WTC11 (cell line): ENCODE results near the gene CACNA1D. TPM values are rescaled to one million over a fixed set of nuclear protein-coding genes. Genes with fewer than 3 reads are reported as not detected.

Experiments
- ATAC-seq: fragments of 200-7000 bp; cut with Tn5 transposase; 2 replicates; pipeline ENCODE4 v1.10.0; 2021; ENCODE audit warnings: mild to moderate bottlenecking, moderate library complexity
- CTCF ChIA-PET: fragments of 300-600 bp; sonication (Branson Sonifier 250); formaldehyde crosslinking; loops from one replicate; lab custom pipeline; 2021; ENCODE audit warnings: antibody characterized with exemption; lab: Charles Lee
- POLR2A ChIA-PET: fragments of 350-600 bp; sonication (Branson Sonifier 250); formaldehyde crosslinking; loops from one replicate; lab custom pipeline; 2021; ENCODE audit warnings: antibody characterized with exemption; lab: Charles Lee
- DNase-seq: peaks from one replicate; pipeline ENCODE4 v3.0.0; 2021; ENCODE audit warnings: low spot score
- H3K27ac Mint-ChIP-seq: 2 replicates; pipeline ENCODE4 v1.8.0; 2021; ENCODE audit warnings: mixed read lengths
- H3K27me3 Mint-ChIP-seq: 2 replicates; pipeline ENCODE4 v1.8.0; 2021; ENCODE audit warnings: low read depth, mild to moderate bottlenecking, moderate library complexity, mixed read lengths
- H3K36me3 Mint-ChIP-seq: 2 replicates; pipeline ENCODE4 v1.8.0; 2021; ENCODE audit warnings: mixed read lengths
- H3K4me1 Mint-ChIP-seq: 2 replicates; pipeline ENCODE4 v1.8.0; 2022; ENCODE audit warnings: mixed read lengths
- H3K4me3 Mint-ChIP-seq: 2 replicates; pipeline ENCODE4 v1.8.0; 2021; ENCODE audit warnings: mild to moderate bottlenecking, moderate library complexity, mixed read lengths
- H3K9me3 Mint-ChIP-seq: 2 replicates; pipeline ENCODE4 v1.8.0; 2021; ENCODE audit warnings: mixed read lengths
- CREM ChIP-seq: sonication (generic); formaldehyde crosslinking; IDR thresholded peaks from 2 replicates; pipeline ENCODE4 v1.8.1; 2022; ENCODE audit warnings: mild to moderate bottlenecking, missing genetic modification reagents, moderate library complexity
- KAT7 ChIP-seq: sonication (generic); formaldehyde crosslinking; IDR thresholded peaks from 2 replicates; pipeline ENCODE4 v1.8.1; 2023; ENCODE audit warnings: missing genetic modification reagents, mild to moderate bottlenecking, borderline replicate concordance
- NR2C2 ChIP-seq: sonication (generic); formaldehyde crosslinking; IDR thresholded peaks from 2 replicates; pipeline ENCODE4 v1.8.0; 2022; ENCODE audit warnings: mild to moderate bottlenecking, missing genetic modification reagents
- NR3C1 ChIP-seq: sonication (generic); formaldehyde crosslinking; conservative IDR thresholded peaks from 2 replicates; pipeline ENCODE4 v1.8.1; 2023; ENCODE audit warnings: low read depth, mild to moderate bottlenecking, missing genetic modification reagents
- RELA ChIP-seq: sonication (generic); formaldehyde crosslinking; IDR thresholded peaks from 2 replicates; pipeline ENCODE4 v1.8.1; 2022; ENCODE audit warnings: missing genetic modification reagents, mild to moderate bottlenecking, borderline replicate concordance
- RORB ChIP-seq: fragments of 250-450 bp; sonication (Bioruptor Pico); IDR thresholded peaks from 2 replicates; pipeline ENCODE4 v1.9.0; 2021; ENCODE audit warnings: mild to moderate bottlenecking
- SOX15 ChIP-seq: fragments of 250-450 bp; sonication (Bioruptor Pico); IDR thresholded peaks from 2 replicates; pipeline ENCODE4 v1.9.0; 2021; ENCODE audit warnings: mild to moderate bottlenecking
- total RNA-seq: library from RNA; stranded (reverse); gene quantifications from 3 replicates; pipeline ENCODE4 v1.2.3, GENCODE V29; 2021
- TF ChIP-seq, protein P1 (sequence below): fragments of 250-450 bp; sonication (Bioruptor Pico); IDR thresholded peaks from 2 replicates; pipeline ENCODE4 v1.9.0; 2021; ENCODE audit warnings: mild to moderate bottlenecking
- TF ChIP-seq, protein P2 (sequence below): sonication (generic); formaldehyde crosslinking; IDR thresholded peaks from 2 replicates; pipeline ENCODE4 v1.8.1; 2022; ENCODE audit warnings: mild to moderate bottlenecking, missing genetic modification reagents, moderate library complexity, borderline replicate concordance
- TF ChIP-seq, protein P3 (sequence below): sonication (generic); formaldehyde crosslinking; IDR thresholded peaks from 2 replicates; pipeline ENCODE4 v1.8.0; 2022; ENCODE audit warnings: missing genetic modification reagents
- TF ChIP-seq, protein P4 (sequence below): sonication (generic); formaldehyde crosslinking; IDR thresholded peaks from 2 replicates; pipeline ENCODE4 v1.8.1; 2022; ENCODE audit warnings: missing genetic modification reagents, borderline replicate concordance
- TF ChIP-seq, protein P5 (sequence below): sonication (generic); formaldehyde crosslinking; IDR thresholded peaks from 2 replicates; pipeline ENCODE4 v1.8.1; 2023; ENCODE audit warnings: mild to moderate bottlenecking, missing genetic modification reagents, borderline replicate concordance

Gene CACNA1D
- total RNA-seq, 1 experiment from 2014 or later = 2.3 TPM

DNA sequence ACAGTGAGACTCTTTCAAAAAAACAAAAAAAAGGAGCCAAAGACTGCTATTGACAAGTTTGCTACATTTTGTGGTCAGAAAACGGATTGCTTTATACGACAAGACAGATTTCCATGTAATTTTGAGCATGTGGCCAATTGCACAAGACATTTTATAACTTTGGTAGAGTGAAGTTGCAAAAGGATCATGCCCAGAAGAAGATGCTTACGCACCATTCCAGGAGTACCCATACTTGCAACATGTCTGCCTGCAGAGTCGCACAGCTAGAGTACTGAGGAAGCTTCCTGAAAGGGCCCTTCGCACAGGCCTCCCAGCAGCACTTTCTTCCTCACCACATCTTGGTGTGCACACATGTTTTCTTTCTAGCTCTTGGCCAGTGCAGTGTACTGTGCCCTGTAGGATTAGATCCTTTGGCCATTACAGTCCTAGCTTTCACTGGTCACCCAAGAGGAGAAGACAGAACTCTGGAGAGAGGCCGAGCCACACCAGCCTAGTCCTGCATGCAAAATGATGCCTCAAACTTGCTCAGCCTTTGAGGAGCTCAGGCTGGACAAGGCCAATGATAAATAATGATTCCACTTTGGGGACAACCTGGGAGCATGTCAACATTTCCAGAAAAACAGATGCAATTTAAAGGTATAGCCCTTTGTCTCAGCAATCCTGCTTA lies 340.2 kb downstream of the CACNA1D start:
- CTCF ChIA-PET = interaction anchor here (0.5 kb wide), 1 partner anchor 71 kb away, joined by 3 read pairs; no protein-coding TSS in a partner anchor
- no peak for TF ChIP-seq SOX15 (CRISPR knock-in tag)
- TF ChIP-seq, all 79 proteins: peak for 0
- H3K4me1 Mint-ChIP-seq = no peaks in the 10 kb centered on the region
- no peaks in the 10 kb centered on the region for H3K9me3 Mint-ChIP-seq
- no peak for ATAC-seq
- H3K27me3 Mint-ChIP-seq = no peaks in the 10 kb centered on the region
- no peak for DNase-seq
- POLR2A ChIA-PET = interaction anchor here (1.4 kb wide), 1 partner anchor 11 kb away, joined by 3 read pairs; no protein-coding TSS in a partner anchor
- no peak overlapping the region for H3K27ac Mint-ChIP-seq
- H3K36me3 Mint-ChIP-seq = no peaks in the 10 kb centered on the region
- no peak overlapping the region for H3K4me3 Mint-ChIP-seq

DNA sequence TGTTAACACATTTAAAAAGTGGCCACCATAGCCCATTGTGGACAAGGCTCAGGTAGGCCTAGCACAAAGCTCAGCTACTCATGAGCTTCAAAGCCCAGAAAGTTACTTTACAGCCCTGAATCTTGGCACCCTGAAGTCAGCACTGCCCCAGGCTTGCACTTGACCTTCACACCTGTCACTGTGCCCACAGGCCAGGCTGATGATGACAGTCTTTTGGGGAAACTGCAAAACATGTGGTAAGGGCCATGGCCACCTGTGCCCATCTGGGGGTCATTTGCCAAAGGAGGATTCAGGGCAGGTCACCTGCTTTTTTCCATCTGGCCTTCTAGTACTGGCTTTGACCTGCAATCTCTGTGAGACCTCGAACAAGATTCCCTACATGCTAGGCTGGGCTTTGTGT lies 340.8 kb downstream of the CACNA1D start:
- Mint-ChIP-seq H3K27ac (no peak overlapping the region), H3K9me3 (no peaks in the 10 kb centered on the region), H3K36me3 (peaks cover 2% of the 10 kb centered on the region; the same call in 1 of the 2 replicates), H3K4me1 (no peaks in the 10 kb centered on the region), H3K27me3 (no peaks in the 10 kb centered on the region), H3K4me3 (no peak overlapping the region)
- ATAC-seq (no peak), DNase-seq (no peak)
- ChIA-PET CTCF (no interaction called here), POLR2A (interaction anchor here (1.4 kb wide), 1 partner anchor 10 kb away, joined by 3 read pairs; no protein-coding TSS in a partner anchor)
- no peak for TF ChIP-seq NR3C1 (CRISPR knock-in tag)
- no peak for TF ChIP-seq CREM (CRISPR knock-in tag)
- TF ChIP-seq, protein P1, sequence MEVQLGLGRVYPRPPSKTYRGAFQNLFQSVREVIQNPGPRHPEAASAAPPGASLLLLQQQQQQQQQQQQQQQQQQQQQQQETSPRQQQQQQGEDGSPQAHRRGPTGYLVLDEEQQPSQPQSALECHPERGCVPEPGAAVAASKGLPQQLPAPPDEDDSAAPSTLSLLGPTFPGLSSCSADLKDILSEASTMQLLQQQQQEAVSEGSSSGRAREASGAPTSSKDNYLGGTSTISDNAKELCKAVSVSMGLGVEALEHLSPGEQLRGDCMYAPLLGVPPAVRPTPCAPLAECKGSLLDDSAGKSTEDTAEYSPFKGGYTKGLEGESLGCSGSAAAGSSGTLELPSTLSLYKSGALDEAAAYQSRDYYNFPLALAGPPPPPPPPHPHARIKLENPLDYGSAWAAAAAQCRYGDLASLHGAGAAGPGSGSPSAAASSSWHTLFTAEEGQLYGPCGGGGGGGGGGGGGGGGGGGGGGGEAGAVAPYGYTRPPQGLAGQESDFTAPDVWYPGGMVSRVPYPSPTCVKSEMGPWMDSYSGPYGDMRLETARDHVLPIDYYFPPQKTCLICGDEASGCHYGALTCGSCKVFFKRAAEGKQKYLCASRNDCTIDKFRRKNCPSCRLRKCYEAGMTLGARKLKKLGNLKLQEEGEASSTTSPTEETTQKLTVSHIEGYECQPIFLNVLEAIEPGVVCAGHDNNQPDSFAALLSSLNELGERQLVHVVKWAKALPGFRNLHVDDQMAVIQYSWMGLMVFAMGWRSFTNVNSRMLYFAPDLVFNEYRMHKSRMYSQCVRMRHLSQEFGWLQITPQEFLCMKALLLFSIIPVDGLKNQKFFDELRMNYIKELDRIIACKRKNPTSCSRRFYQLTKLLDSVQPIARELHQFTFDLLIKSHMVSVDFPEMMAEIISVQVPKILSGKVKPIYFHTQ (CRISPR knock-in tag) = no peak

DNA sequence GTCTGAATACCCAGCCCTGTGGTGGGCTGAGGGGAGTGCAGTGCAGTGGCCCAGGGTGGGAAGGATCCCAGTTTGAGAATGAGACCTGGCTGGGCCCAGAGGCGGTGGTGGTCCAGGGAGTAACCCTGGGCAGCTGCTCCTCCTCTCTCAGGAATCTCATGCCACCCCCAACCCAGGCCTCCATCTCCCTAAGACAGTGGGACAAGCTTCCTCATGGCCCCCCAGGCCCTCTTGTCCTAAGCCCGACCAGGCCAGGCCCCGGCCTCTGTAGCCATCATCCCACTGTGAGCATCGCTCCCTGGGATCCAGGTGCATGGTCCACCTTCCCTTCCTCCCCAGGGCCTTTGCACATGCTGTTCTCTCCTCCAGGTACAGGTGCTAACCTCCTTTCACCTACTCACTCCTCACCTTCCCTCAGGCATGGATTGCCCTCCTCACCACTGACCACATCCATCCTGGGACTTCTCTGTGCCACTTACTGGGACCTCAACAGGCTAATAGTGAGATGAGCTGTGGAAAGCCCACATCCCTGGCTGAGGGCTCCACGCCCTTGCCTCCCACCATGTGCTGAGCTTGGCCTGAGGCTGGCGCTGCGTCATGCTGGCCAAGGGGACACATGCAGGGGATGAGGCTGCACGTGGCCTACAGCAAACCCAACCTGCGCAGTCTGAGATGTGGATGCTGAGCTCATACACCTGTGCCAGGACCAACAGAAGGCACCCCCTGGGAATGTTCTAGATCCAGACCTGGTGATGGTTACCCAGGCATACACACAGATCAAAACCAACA lies 341.9 kb downstream of the CACNA1D start:
- Mint-ChIP-seq H3K9me3 (no peaks in the 10 kb centered on the region), H3K27ac (no peak overlapping the region), H3K27me3 (no peaks in the 10 kb centered on the region), H3K4me1 (no peaks in the 10 kb centered on the region), H3K4me3 (no peak overlapping the region), H3K36me3 (peaks cover 2% of the 10 kb centered on the region; the same call in 1 of the 2 replicates)
- ChIA-PET POLR2A (no interaction called here), CTCF (interaction anchor here (0.7 kb wide), 1 partner anchor 9 kb away, joined by 3 read pairs; no protein-coding TSS in a partner anchor)
- ATAC-seq (no peak), DNase-seq (no peak)
- TF ChIP-seq, protein P2, sequence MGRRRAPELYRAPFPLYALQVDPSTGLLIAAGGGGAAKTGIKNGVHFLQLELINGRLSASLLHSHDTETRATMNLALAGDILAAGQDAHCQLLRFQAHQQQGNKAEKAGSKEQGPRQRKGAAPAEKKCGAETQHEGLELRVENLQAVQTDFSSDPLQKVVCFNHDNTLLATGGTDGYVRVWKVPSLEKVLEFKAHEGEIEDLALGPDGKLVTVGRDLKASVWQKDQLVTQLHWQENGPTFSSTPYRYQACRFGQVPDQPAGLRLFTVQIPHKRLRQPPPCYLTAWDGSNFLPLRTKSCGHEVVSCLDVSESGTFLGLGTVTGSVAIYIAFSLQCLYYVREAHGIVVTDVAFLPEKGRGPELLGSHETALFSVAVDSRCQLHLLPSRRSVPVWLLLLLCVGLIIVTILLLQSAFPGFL (CRISPR knock-in tag) = no peak
- TF ChIP-seq NR2C2 (CRISPR knock-in tag) (no peak), SOX15 (CRISPR knock-in tag) (no peak), RELA (CRISPR knock-in tag) (no peak), RORB (CRISPR knock-in tag) (no peak)

DNA sequence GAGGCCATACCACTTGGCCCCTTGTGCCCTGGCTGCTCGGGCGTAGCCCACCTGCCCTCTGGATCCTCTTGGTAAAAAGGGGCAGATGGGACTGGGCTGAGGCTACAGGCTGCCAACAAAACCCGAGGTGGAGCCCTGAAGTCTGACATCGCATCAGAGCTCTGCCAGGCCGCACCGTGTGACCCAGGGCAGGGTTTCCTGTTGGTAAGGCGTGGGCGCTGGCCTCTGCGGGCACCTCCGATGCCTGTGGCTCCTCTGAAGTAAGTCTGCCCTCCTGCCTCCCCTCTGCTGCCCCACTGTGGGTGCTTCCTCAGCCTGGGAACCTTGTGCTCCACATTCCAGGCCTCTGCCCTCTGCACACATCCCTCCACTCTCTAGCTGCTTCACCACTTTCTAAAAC lies 342.9 kb downstream of the CACNA1D start:
- no peak overlapping the region for H3K27ac Mint-ChIP-seq
- no peak for ATAC-seq
- CTCF ChIA-PET = no interaction called here
- no peak for DNase-seq
- H3K4me3 Mint-ChIP-seq = no peak overlapping the region
- H3K9me3 Mint-ChIP-seq = no peaks in the 10 kb centered on the region
- H3K27me3 Mint-ChIP-seq = no peaks in the 10 kb centered on the region
- POLR2A ChIA-PET = interaction anchor here (0.7 kb wide), 1 partner anchor 37 kb away, joined by 4 read pairs; no protein-coding TSS in a partner anchor
- peaks cover 3% of the 10 kb centered on the region for H3K4me1 Mint-ChIP-seq
- peaks cover 2% of the 10 kb centered on the region; the same call in 1 of the 2 replicates for H3K36me3 Mint-ChIP-seq
- TF ChIP-seq, protein P3, sequence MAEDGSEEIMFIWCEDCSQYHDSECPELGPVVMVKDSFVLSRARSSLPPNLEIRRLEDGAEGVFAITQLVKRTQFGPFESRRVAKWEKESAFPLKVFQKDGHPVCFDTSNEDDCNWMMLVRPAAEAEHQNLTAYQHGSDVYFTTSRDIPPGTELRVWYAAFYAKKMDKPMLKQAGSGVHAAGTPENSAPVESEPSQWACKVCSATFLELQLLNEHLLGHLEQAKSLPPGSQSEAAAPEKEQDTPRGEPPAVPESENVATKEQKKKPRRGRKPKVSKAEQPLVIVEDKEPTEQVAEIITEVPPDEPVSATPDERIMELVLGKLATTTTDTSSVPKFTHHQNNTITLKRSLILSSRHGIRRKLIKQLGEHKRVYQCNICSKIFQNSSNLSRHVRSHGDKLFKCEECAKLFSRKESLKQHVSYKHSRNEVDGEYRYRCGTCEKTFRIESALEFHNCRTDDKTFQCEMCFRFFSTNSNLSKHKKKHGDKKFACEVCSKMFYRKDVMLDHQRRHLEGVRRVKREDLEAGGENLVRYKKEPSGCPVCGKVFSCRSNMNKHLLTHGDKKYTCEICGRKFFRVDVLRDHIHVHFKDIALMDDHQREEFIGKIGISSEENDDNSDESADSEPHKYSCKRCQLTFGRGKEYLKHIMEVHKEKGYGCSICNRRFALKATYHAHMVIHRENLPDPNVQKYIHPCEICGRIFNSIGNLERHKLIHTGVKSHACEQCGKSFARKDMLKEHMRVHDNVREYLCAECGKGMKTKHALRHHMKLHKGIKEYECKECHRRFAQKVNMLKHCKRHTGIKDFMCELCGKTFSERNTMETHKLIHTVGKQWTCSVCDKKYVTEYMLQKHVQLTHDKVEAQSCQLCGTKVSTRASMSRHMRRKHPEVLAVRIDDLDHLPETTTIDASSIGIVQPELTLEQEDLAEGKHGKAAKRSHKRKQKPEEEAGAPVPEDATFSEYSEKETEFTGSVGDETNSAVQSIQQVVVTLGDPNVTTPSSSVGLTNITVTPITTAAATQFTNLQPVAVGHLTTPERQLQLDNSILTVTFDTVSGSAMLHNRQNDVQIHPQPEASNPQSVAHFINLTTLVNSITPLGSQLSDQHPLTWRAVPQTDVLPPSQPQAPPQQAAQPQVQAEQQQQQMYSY (CRISPR knock-in tag) = peak; percentile 43; the same call in 1 of the 2 replicates
- TF ChIP-seq, protein P4, sequence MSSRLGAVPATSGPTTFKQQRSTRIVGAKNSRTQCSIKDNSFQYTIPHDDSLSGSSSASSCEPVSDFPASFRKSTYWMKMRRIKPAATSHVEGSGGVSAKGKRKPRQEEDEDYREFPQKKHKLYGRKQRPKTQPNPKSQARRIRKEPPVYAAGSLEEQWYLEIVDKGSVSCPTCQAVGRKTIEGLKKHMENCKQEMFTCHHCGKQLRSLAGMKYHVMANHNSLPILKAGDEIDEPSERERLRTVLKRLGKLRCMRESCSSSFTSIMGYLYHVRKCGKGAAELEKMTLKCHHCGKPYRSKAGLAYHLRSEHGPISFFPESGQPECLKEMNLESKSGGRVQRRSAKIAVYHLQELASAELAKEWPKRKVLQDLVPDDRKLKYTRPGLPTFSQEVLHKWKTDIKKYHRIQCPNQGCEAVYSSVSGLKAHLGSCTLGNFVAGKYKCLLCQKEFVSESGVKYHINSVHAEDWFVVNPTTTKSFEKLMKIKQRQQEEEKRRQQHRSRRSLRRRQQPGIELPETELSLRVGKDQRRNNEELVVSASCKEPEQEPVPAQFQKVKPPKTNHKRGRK = no peak
- TF ChIP-seq, protein P5, sequence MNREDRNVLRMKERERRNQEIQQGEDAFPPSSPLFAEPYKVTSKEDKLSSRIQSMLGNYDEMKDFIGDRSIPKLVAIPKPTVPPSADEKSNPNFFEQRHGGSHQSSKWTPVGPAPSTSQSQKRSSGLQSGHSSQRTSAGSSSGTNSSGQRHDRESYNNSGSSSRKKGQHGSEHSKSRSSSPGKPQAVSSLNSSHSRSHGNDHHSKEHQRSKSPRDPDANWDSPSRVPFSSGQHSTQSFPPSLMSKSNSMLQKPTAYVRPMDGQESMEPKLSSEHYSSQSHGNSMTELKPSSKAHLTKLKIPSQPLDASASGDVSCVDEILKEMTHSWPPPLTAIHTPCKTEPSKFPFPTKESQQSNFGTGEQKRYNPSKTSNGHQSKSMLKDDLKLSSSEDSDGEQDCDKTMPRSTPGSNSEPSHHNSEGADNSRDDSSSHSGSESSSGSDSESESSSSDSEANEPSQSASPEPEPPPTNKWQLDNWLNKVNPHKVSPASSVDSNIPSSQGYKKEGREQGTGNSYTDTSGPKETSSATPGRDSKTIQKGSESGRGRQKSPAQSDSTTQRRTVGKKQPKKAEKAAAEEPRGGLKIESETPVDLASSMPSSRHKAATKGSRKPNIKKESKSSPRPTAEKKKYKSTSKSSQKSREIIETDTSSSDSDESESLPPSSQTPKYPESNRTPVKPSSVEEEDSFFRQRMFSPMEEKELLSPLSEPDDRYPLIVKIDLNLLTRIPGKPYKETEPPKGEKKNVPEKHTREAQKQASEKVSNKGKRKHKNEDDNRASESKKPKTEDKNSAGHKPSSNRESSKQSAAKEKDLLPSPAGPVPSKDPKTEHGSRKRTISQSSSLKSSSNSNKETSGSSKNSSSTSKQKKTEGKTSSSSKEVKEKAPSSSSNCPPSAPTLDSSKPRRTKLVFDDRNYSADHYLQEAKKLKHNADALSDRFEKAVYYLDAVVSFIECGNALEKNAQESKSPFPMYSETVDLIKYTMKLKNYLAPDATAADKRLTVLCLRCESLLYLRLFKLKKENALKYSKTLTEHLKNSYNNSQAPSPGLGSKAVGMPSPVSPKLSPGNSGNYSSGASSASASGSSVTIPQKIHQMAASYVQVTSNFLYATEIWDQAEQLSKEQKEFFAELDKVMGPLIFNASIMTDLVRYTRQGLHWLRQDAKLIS (CRISPR knock-in tag) = no peak
- TF ChIP-seq KAT7 (CRISPR knock-in tag) = no peak
